PFSK-1 (cell line): ENCODE data around the gene STX12.

Experiments
- FOXP2 ChIP-seq: optimal IDR thresholded peaks from 2 replicates; pipeline ENCODE3; 2011; ENCODE audit warnings: borderline replicate concordance, control low read depth, inconsistent platforms; ENCODE audit not compliant: insufficient read depth; ENCODE audit errors: extremely low read length, extremely low read depth
- POLR2AphosphoS5 ChIP-seq: IDR thresholded peaks from 2 replicates; pipeline ENCODE4 v1.6.1; 2012; ENCODE audit warnings: low read depth, mild to moderate bottlenecking, control low read depth, low read length, moderate library complexity
- REST ChIP-seq, 2 experiments: IDR thresholded peaks; 2 replicates each; pipeline versions ENCODE4 v1.6.1 to v1.8.0; 2011 to 2012; ENCODE audit warnings: low read depth in 2 of 2, low read length in 2 of 2, control low read depth in 1 of 2, inconsistent platforms in 1 of 2, mild to moderate bottlenecking in 1 of 2, moderate library complexity in 1 of 2; ENCODE audit not compliant: insufficient read depth in 1 of 2
- SIN3A ChIP-seq: IDR thresholded peaks from 2 replicates; pipeline ENCODE4 v1.6.1; 2012; ENCODE audit warnings: mild to moderate bottlenecking, low read length, moderate library complexity, borderline replicate concordance; ENCODE audit not compliant: insufficient read depth
- TAF1 ChIP-seq: IDR thresholded peaks from 2 replicates; pipeline ENCODE4 v1.6.1; 2012; ENCODE audit warnings: low read length, control low read depth, borderline replicate concordance; ENCODE audit not compliant: insufficient read depth

The STX12 gene

GRCh38 chr1:27789540-27790041, 16.6 kb downstream of the STX12 start:
- TF ChIP-seq POLR2AphosphoS5: no peak
- TF ChIP-seq FOXP2: no peak
- TF ChIP-seq REST (IDR thresholded peaks at IDR 0.05; ENCODE audit: insufficient read depth in 1 of 2, low read depth in 2 of 2, low read length in 2 of 2): no peak
- TF ChIP-seq SIN3A: no peak
- no peak for TF ChIP-seq TAF1

GRCh38 chr1:27795601-27796000, 22.6 kb downstream of the STX12 start:
- TF ChIP-seq POLR2AphosphoS5 (no peak), SIN3A (no peak), FOXP2 (no peak), TAF1 (no peak), REST (IDR thresholded peaks at IDR 0.05; ENCODE audit: insufficient read depth in 1 of 2, low read depth in 2 of 2, low read length in 2 of 2) (no peak)

- TF ChIP-seq TAF1 (no peak), FOXP2 (no peak), REST (IDR thresholded peaks at IDR 0.05; ENCODE audit: insufficient read depth in 1 of 2, low read depth in 2 of 2, low read length in 2 of 2) (no peak), POLR2AphosphoS5 (no peak), SIN3A (no peak)
Measured at GRCh38 chr1:27804791-27805190, 31.8 kb downstream of the STX12 start.

- TF ChIP-seq FOXP2 (no peak), TAF1 (no peak), REST (IDR thresholded peaks at IDR 0.05; ENCODE audit: insufficient read depth in 1 of 2, low read depth in 2 of 2, low read length in 2 of 2) (no peak), SIN3A (no peak), POLR2AphosphoS5 (no peak)
Measured at GRCh38 chr1:27806758-27807157, 33.7 kb downstream of the STX12 start.

GRCh38 chr1:27807385-27807784, 34.4 kb downstream of the STX12 start:
- TF ChIP-seq FOXP2 (no peak), REST (IDR thresholded peaks at IDR 0.05; ENCODE audit: insufficient read depth in 1 of 2, low read depth in 2 of 2, low read length in 2 of 2) (no peak), TAF1 (no peak), POLR2AphosphoS5 (no peak), SIN3A (no peak)
